HG03432 (cell line): Measurements from ENCODE around the gene NPIPA5.
"Not testable (repeated sequence)": the region's sequence is repeated elsewhere in the genome, so short reads cannot be mapped to it uniquely, and the experiment has no call there.

Source experiments
- ATAC-seq: cut with Tn5 transposase; IDR thresholded peaks from one replicate; pipeline ENCODE4 v1.9.1; 2021; ENCODE audit warnings: mild to moderate bottlenecking, moderate library complexity; ENCODE audit not compliant: unreplicated experiment

NPIPA5 gene

GRCh38 chr16:15393025-15393424 is 14.9 kb upstream of the NPIPA5 start:
- ATAC-seq = not testable (repeated sequence)

DNA sequence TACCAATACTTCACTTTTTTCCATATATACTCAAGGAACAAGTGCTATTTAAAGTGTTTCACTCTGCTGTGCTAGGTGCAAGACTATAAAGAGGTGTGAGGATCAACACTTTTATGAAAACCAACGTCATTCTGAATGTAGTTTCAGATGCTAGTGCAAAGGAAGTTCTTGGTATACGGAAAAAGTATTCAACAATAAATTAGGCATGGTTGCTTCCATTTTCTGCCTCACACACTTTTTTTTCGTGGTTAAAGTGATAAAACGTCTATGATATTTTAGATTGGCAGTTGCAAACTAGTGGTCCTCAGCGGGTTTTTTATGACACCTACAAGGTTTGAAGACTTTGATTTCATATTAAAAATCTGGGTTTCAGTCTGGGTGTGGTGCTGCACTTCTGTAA is 11.8 kb upstream of the NPIPA5 start:
- not testable (repeated sequence) for ATAC-seq

DNA sequence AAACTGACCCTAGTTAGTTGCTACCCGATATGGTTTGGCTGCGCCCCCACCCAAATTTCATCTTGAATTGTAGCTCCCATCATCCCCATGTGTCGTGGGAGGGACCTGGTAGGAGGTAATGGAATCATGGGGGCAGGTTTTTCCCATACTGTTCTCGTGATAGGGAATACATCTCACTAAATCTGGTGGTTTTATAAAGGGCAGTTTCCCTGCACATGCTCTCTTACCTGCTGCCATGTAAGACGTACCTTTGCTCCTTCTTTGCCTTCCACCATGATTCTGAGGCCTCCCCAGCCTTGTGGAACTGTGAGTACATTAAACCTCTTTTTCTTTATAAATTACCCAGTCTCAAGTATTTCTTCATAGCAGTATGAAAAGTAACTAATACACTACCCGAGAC is 10.0 kb upstream of the NPIPA5 start:
- ATAC-seq = not testable (repeated sequence)

DNA sequence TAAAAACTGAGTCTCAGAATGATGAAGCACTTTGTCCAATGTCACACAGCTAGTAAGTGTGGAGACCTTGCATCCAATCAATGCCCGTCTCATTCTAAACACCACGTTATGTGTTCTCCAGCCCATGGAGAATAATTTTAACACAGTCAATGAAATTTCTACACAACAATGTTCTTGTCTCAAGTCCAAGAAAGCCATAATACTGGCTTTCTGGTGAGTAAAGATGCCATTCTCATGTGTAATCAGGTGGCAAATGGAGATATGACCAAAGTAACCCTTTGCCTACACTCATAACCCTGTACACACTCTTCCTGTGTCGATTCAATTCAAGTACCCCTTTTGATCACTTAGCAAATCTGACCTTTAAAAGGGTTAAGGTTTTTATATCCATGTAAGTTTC is 4.7 kb upstream of the NPIPA5 start:
- not testable (repeated sequence) for ATAC-seq

- not testable (repeated sequence) for ATAC-seq
Observed at GRCh38 chr16:15357495-15357894, 20.6 kb downstream of the NPIPA5 start.

- not testable (repeated sequence) for ATAC-seq
Observed at GRCh38 chr16:15354846-15355245, 23.2 kb downstream of the NPIPA5 start.

DNA sequence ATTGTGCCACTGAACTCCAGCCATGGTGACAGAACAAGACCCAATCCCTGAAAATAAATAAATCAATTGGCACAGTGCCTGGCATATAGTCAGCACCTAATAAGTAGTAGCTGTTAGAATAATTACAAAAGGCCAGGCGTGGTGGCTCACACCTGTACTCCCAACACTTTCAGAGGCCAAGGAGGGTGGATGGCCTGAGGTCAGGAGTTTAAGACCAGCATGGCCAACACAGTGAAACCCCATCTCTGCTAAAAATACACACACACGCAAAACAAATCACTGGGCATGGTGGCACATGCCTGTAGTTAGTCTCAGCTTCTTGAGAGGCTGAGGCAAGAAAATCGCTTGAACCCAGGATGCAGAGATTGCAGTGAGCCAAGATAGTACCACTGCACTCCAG is 25.2 kb downstream of the NPIPA5 start:
- not testable (repeated sequence) for ATAC-seq

DNA sequence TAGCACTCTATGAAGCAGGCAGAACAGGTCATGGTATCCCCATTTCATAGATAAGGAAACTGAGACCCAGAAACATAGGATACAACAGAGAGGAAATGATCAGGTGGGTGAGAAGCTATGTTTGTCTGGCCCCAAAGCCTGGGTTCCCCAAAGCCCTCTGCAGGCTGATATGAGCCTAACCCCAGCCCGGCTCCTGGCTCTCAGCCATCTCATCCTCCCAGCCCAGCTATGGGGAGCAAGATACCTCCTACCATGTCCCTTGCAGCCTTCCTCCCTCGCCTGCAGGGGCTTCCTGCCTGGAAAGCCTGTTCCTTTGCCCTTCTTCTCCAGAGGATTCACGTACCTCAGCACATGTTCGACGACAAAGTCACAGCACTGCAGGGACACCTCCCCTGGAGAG is 26.3 kb downstream of the NPIPA5 start:
- ATAC-seq = not testable (repeated sequence)

GRCh38 chr16:15351251-15351650 is 26.8 kb downstream of the NPIPA5 start:
- not testable (repeated sequence) for ATAC-seq

DNA sequence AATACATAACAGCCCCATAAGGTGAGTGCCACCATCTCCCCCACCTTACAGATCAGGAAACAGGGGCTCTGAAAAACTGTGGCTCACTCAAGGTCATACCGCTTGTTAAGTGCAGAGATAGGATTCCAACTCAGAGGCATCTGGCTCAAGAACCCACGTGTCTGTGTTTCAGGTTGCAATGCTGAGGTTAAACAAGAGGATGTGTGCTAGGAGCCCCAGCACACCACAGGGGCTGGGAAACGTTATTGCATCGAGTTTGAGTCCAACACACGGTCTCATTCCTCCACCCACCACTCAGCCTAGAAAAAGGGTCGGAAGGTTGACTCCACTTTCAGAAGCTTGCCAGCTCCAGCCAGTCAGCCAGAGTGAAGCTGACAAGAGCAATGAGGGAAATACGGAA is 29.4 kb downstream of the NPIPA5 start:
- ATAC-seq = not testable (repeated sequence)

- ATAC-seq = not testable (repeated sequence)
Observed at GRCh38 chr16:15342337-15342736, 35.8 kb downstream of the NPIPA5 start.

- ATAC-seq = not testable (repeated sequence)
Observed at GRCh38 chr16:15338986-15339385, 39.1 kb downstream of the NPIPA5 start.

- not testable (repeated sequence) for ATAC-seq
Observed at GRCh38 chr16:15337974-15338605, 40.0 kb downstream of the NPIPA5 start.

- not testable (repeated sequence) for ATAC-seq
Observed at GRCh38 chr16:15335609-15336008, 42.5 kb downstream of the NPIPA5 start.

DNA sequence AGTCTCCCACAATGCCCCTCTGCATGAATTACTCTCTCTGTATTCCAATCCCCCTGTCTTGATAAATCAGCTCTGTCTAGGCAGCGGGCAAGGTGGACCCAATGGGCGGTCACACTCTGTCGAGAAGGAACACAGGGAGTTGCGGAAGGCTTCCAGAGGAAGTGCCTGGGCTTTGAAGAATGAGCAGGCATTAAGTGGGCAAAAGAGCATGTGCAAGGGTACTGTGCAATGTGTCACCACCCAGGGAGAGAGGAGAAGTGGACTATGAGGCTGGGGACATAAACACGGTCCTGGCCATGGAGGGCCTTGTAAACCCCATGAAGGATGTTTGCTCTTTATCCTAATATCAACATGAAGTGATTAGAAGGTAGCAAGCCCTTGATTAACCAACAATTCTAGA is 44.1 kb downstream of the NPIPA5 start:
- not testable (repeated sequence) for ATAC-seq

DNA sequence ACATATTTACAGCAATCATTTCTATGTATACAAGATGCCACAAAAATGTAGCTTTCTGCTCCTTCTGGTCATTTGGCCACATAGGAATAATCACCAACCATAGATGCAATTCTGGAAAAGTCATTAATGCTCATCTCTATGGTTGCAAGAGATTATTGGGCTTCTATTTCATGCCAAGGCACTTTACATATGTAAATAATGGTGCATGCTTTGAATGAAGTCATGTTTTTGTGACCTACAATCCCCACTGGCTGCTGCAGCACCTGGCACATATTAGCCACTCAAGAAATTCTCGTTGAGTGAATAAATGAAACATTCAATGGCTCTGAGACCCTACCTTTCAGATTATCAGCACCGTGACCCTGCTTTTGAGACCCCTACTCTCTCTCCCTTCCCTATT is 47.1 kb downstream of the NPIPA5 start:
- ATAC-seq = not testable (repeated sequence)

GRCh38 chr16:15324954-15325353 is 53.1 kb downstream of the NPIPA5 start:
- ATAC-seq = not testable (repeated sequence)

- not testable (repeated sequence) for ATAC-seq
Observed at GRCh38 chr16:15323373-15323772, 54.7 kb downstream of the NPIPA5 start.

DNA sequence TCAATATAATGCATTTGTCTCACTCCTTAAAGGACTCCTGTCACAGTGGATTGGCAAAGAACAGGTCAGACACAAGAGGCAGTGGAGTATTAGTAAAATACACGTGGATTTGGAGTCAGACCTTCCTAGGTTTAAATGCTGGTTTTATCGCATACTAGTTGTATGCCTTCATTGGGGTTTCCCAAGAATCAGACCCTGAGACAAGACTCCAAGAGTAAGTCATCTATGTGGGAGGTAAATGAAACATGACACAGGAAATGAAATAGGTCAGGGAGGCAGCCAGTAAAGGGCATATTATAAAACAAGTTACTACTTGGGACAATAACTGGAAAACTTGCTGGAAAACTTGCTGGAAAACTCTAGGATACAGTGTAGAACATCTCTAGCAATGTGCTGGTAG is 56.9 kb downstream of the NPIPA5 start:
- ATAC-seq = not testable (repeated sequence)

DNA sequence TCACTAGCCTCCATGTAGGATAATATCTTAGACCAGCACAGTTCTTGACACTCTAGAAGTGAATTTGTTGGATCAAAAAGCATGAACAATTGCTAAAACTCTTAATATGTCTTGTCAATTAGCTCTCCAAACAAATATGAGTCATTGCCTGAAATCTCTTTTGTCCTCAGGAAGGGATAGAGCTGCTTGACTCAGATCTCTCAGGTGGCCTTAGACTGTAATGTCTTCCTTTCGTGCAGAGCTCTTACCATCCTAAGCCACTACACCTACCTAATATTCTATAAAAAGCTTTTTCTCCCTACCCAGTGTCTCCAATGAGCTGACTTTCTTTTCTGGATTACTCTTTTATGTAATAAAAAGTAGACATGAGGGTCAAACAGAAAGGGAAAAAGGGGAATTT is 63.5 kb downstream of the NPIPA5 start:
- ATAC-seq = not testable (repeated sequence)
